H1 (cell line): ENCODE measurements around the gene PDYN. TPM values are rescaled to one million over a fixed set of nuclear protein-coding genes. Genes with fewer than 3 reads are reported as not detected.
A peak's percentile ranks its signal among the peaks of the same experiment; 100 is the strongest.

Experiments used
- CTCF ChIA-PET: fragments of 300-600 bp; sonication (Branson Sonifier 250); formaldehyde crosslinking; loops from one replicate; lab custom pipeline; 2021; ENCODE audit not compliant: partially characterized antibody; lab: Charles Lee
- POLR2A ChIA-PET: fragments of 300-600 bp; sonication (Branson Sonifier 250); formaldehyde crosslinking; loops from one replicate; lab custom pipeline; 2021; ENCODE audit warnings: inconsistent platforms; ENCODE audit not compliant: partially characterized antibody; lab: Charles Lee
- DNase-seq, 2 experiments: peaks; one replicate each; pipeline versions ENCODE4 v3.0.0 to v3.0.0-alpha.2; 2010 to 2022; ENCODE audit warnings: low spot score in 2 of 2, low read depth in 1 of 2, mixed read lengths in 1 of 2
- FAIRE-seq: peaks from 2 replicates; lab custom pipeline; 2011; peaks lifted over from hg19 to GRCh38; lab: Jason Lieb, UNC
- H2AFZ ChIP-seq: 2 replicates; pipeline ENCODE4 v1.8.1; 2012; ENCODE audit warnings: low read length, inconsistent platforms
- H2AK5ac ChIP-seq: 2 replicates; pipeline ENCODE4 v1.6.1; 2013; ENCODE audit warnings: low read depth, low read length
- H2BK120ac ChIP-seq: replicated peaks from 2 replicates; pipeline ENCODE3; 2013; ENCODE audit warnings: low read depth, low read length, inconsistent platforms
- H2BK12ac ChIP-seq: 2 replicates; pipeline ENCODE4 v1.6.1; 2013; ENCODE audit warnings: low read depth, low read length
- H2BK15ac ChIP-seq: 2 replicates; pipeline ENCODE4 v1.6.1; 2013; ENCODE audit warnings: low read length
- H2BK20ac ChIP-seq: 2 replicates; pipeline ENCODE4 v1.6.1; 2013; ENCODE audit warnings: low read length
- H2BK5ac ChIP-seq: 2 replicates; pipeline ENCODE4 v1.6.1; 2013; ENCODE audit warnings: low read depth, low read length
- H3K14ac ChIP-seq: 2 replicates; pipeline ENCODE4 v1.6.1; 2013; ENCODE audit warnings: inconsistent platforms; ENCODE audit not compliant: insufficient read length
- H3K18ac ChIP-seq: 2 replicates; pipeline ENCODE4 v1.6.1; 2013; ENCODE audit warnings: low read length; ENCODE audit errors: extremely low read depth
- H3K23ac ChIP-seq: 2 replicates; pipeline ENCODE4 v1.6.1; 2013; ENCODE audit warnings: inconsistent platforms; ENCODE audit not compliant: insufficient read length
- H3K23me2 ChIP-seq: 2 replicates; pipeline ENCODE4 v1.6.1; 2013; ENCODE audit warnings: low read depth, low read length
- H3K27ac ChIP-seq: 2 replicates; pipeline ENCODE4 v1.6.1; 2011; ENCODE audit warnings: low read depth, low read length, inconsistent platforms
- H3K27me3 ChIP-seq, 4 experiments: replicated peaks in 1 of 4; 1 replicate in 1 of 4; 2 replicates in 3 of 4; pipeline versions ENCODE4 v1.6.1 to v1.8.1; 2011 to 2013; ENCODE audit warnings: low read length in 3 of 4, mild to moderate bottlenecking in 3 of 4, inconsistent platforms in 2 of 4, mixed read lengths in 2 of 4, moderate library complexity in 1 of 4; ENCODE audit not compliant: control insufficient read depth in 3 of 4, insufficient read depth in 3 of 4; ENCODE audit errors: extremely low read depth in 1 of 4
- H3K36me3 ChIP-seq, 4 experiments: 2 replicates each; pipeline versions ENCODE4 v1.6.1 to v1.8.1; 2011 to 2013; ENCODE audit warnings: mild to moderate bottlenecking in 4 of 4, low read length in 3 of 4, moderate library complexity in 2 of 4, control low read depth in 1 of 4, inconsistent platforms in 1 of 4; ENCODE audit not compliant: insufficient read depth in 4 of 4, control insufficient read depth in 2 of 4
- H3K4ac ChIP-seq: replicated peaks from 2 replicates; pipeline ENCODE3; 2013; ENCODE audit warnings: low read length, low read depth, mixed read lengths, inconsistent platforms; ENCODE audit not compliant: insufficient read length
- H3K4me1 ChIP-seq, 4 experiments: replicated peaks in 1 of 4; 1 replicate in 1 of 4; 2 replicates in 3 of 4; pipeline versions ENCODE4 v1.6.1 to v1.8.1; 2011 to 2013; ENCODE audit warnings: low read length in 3 of 4, inconsistent platforms in 2 of 4, mixed read lengths in 1 of 4; ENCODE audit not compliant: insufficient read depth in 4 of 4, control insufficient read depth in 3 of 4
- H3K4me2 ChIP-seq, 2 experiments: 2 replicates each; pipeline versions ENCODE4 v1.6.1 to v1.8.1; 2011 to 2013; ENCODE audit warnings: low read depth in 2 of 2, low read length in 2 of 2, control low read depth in 1 of 2, inconsistent platforms in 1 of 2, mild to moderate bottlenecking in 1 of 2; ENCODE audit not compliant: insufficient read depth in 1 of 2
- H3K4me3 ChIP-seq, 4 experiments: fragments of 200-600, 300-600 bp in 1 of 4; sonication (generic), shearing (Covaris generic), sonication (Bioruptor Twin) in 1 of 4; 2 replicates each; pipeline versions ENCODE4 v1.5.1 to v1.8.1; 2011 to 2016; ENCODE audit warnings: low read length in 4 of 4, low read depth in 3 of 4, control low read depth in 2 of 4, inconsistent platforms in 2 of 4, mild to moderate bottlenecking in 2 of 4, mixed read lengths in 1 of 4, moderate library complexity in 1 of 4; ENCODE audit not compliant: insufficient read depth in 2 of 4; ENCODE audit errors: extremely low read depth in 1 of 4
- H3K56ac ChIP-seq: replicated peaks from 2 replicates; pipeline ENCODE3; 2013; ENCODE audit warnings: low read depth, mild to moderate bottlenecking, mixed read lengths, low read length, inconsistent platforms; ENCODE audit not compliant: insufficient read length
- H3K79me1 ChIP-seq: 2 replicates; pipeline ENCODE4 v1.6.1; 2013; ENCODE audit warnings: low read depth, low read length, control low read depth
- H3K79me2 ChIP-seq, 2 experiments: 2 replicates each; pipeline versions ENCODE4 v1.6.1 to v1.8.1; 2012 to 2013; ENCODE audit warnings: low read length in 2 of 2, mild to moderate bottlenecking in 2 of 2, inconsistent platforms in 1 of 2; ENCODE audit not compliant: insufficient read depth in 2 of 2, control insufficient read depth in 1 of 2
- H3K9ac ChIP-seq, 4 experiments: replicated peaks in 1 of 4; 1 replicate in 1 of 4; 2 replicates in 3 of 4; pipeline versions ENCODE4 v1.6.1 to v1.8.1; 2011 to 2013; ENCODE audit warnings: low read depth in 3 of 4, low read length in 3 of 4, control low read depth in 2 of 4, mild to moderate bottlenecking in 2 of 4, moderate library complexity in 2 of 4, inconsistent platforms in 1 of 4; ENCODE audit errors: extremely low read depth in 1 of 4
- H3K9me3 ChIP-seq, 2 experiments: 2 replicates each; pipeline versions ENCODE4 v1.6.1 to v1.8.1; 2012 to 2013; ENCODE audit warnings: mild to moderate bottlenecking in 2 of 2, moderate library complexity in 2 of 2, control low read depth in 1 of 2, inconsistent platforms in 1 of 2, low read depth in 1 of 2, low read length in 1 of 2, mixed read lengths in 1 of 2; ENCODE audit not compliant: insufficient read depth in 2 of 2
- H4K20me1 ChIP-seq, 2 experiments: replicated peaks in 1 of 2; 2 replicates each; pipeline versions ENCODE3 to v1.8.1; 2011 to 2013; ENCODE audit warnings: inconsistent platforms in 2 of 2, low read length in 2 of 2, mild to moderate bottlenecking in 1 of 2; ENCODE audit not compliant: insufficient read depth in 2 of 2, control insufficient read depth in 1 of 2
- H4K5ac ChIP-seq: 2 replicates; pipeline ENCODE4 v1.6.1; 2013; ENCODE audit warnings: low read length, low read depth, mixed read lengths, inconsistent platforms; ENCODE audit not compliant: insufficient read length
- H4K8ac ChIP-seq: 2 replicates; pipeline ENCODE4 v1.8.0; 2013; ENCODE audit warnings: mild to moderate bottlenecking, moderate library complexity, low read length, inconsistent platforms; ENCODE audit not compliant: insufficient read depth; ENCODE audit errors: extremely low read depth
- H4K91ac ChIP-seq: replicated peaks from 2 replicates; pipeline ENCODE3; 2013; ENCODE audit warnings: low read length, mixed read lengths, inconsistent platforms; ENCODE audit not compliant: insufficient read length
- BACH1 ChIP-seq: IDR thresholded peaks from 2 replicates; pipeline ENCODE4 v1.6.1; 2012; ENCODE audit warnings: low read length, improper control_type of control experiment
- BRCA1 ChIP-seq: IDR thresholded peaks from 2 replicates; pipeline ENCODE4 v1.6.1; 2012; ENCODE audit warnings: low read depth, low read length, improper control_type of control experiment
- CBX5 ChIP-seq: fragments of 300-800, 300-1000 bp; sonication (generic); IDR thresholded peaks from 2 replicates; pipeline ENCODE4 v1.7.1; 2016; ENCODE audit warnings: antibody characterized with exemption, low read length, low read depth
- CTBP2 ChIP-seq: IDR thresholded peaks from 2 replicates; pipeline ENCODE4 v1.7.0; 2011; ENCODE audit warnings: borderline replicate concordance, mild to moderate bottlenecking, moderate library complexity, mixed read lengths, low read length; ENCODE audit not compliant: insufficient read depth, insufficient read length
- FOSL1 ChIP-seq: IDR thresholded peaks from 2 replicates; pipeline ENCODE4 v1.6.1; 2011; ENCODE audit warnings: mild to moderate bottlenecking, low read depth, low read length, moderate library complexity; ENCODE audit not compliant: insufficient read depth
- GABPA ChIP-seq: IDR thresholded peaks from 2 replicates; pipeline ENCODE4 v1.6.1; 2011; ENCODE audit warnings: mild to moderate bottlenecking, low read length, moderate library complexity, borderline replicate concordance; ENCODE audit not compliant: insufficient read depth
- KDM5A ChIP-seq: fragments of 200-600 bp; IDR thresholded peaks from 2 replicates; pipeline ENCODE4 v1.7.1; 2012; ENCODE audit warnings: mild to moderate bottlenecking, low read length, inconsistent platforms, mixed read lengths
- NRF1 ChIP-seq: IDR thresholded peaks from 2 replicates; pipeline ENCODE4 v1.6.1; 2011; ENCODE audit warnings: mild to moderate bottlenecking, low read depth, low read length, improper control_type of control experiment
- PHF8 ChIP-seq: fragments of 200-600 bp; sonication (generic); conservative IDR thresholded peaks from 2 replicates; pipeline ENCODE4 v1.7.1; 2012; ENCODE audit warnings: low read depth, mild to moderate bottlenecking, inconsistent platforms, low read length, moderate library complexity
- POLR2AphosphoS5 ChIP-seq: IDR thresholded peaks from 2 replicates; pipeline ENCODE4 v1.6.1; 2011; ENCODE audit warnings: low read depth, low read length
- RAD21 ChIP-seq, 2 experiments: IDR thresholded peaks in 1 of 2; conservative IDR thresholded peaks in 1 of 2; 2 replicates each; pipeline ENCODE4 v1.6.1; 2011; ENCODE audit warnings: low read depth in 2 of 2, low read length in 2 of 2, improper control_type of control experiment in 1 of 2, inconsistent platforms in 1 of 2, mild to moderate bottlenecking in 1 of 2, moderate library complexity in 1 of 2
- RXRA ChIP-seq: IDR thresholded peaks from 2 replicates; pipeline ENCODE4 v1.6.1; 2011; ENCODE audit warnings: low read depth, mild to moderate bottlenecking, low read length, moderate library complexity; ENCODE audit not compliant: insufficient read depth
- SIX5 ChIP-seq: IDR thresholded peaks from 2 replicates; pipeline ENCODE4 v1.6.1; 2011; ENCODE audit warnings: mild to moderate bottlenecking, low read depth, low read length
- TCF12 ChIP-seq: IDR thresholded peaks from 2 replicates; pipeline ENCODE4 v1.6.1; 2011; ENCODE audit warnings: low read depth, mild to moderate bottlenecking, low read length
- YY1 ChIP-seq: IDR thresholded peaks from 2 replicates; pipeline ENCODE4 v1.6.1; 2011; ENCODE audit warnings: low read depth, mild to moderate bottlenecking, low read length
- WGBS, 2 experiments: shearing (Covaris generic) in 1 of 2; methylation state at CpG; one replicate each; pipeline versions ENCODE4 v1.1.6 to v1.1.7; 2013 to 2015; ENCODE audit warnings: low lambda C conversion rate in 2 of 2, mixed read lengths in 2 of 2, inconsistent platforms in 1 of 2, low coverage in 1 of 2, missing lambda C conversion rate in 1 of 2; ENCODE audit not compliant: insufficient replicate concordance in 2 of 2, insufficient coverage in 1 of 2, insufficient read length in 1 of 2; ENCODE audit errors: extremely low coverage in 1 of 2, missing lambda C conversion rate in 1 of 2; 5-methylcytosine and 5-hydroxymethylcytosine counted together
- polyA plus RNA-seq, 7 experiments: library from polyadenylated mRNA; depleted of rRNA in 3 of 7; stranded (reverse) in 5 of 7; unstranded in 2 of 7; fragments of >200 nt in 5 of 7; fragments of 200-250 nt in 2 of 7; gene quantifications; 1 replicate in 5 of 7; 2 replicates in 1 of 7; 4 replicates in 1 of 7; pipeline versions ENCODE4 v1.2.1 to v1.2.3, GENCODE V29; 2011 to 2013; ENCODE audit warnings: missing spikeins in 2 of 7, mixed read lengths in 2 of 7
- total RNA-seq: library from RNA; stranded (reverse); fragmentation: NEBNext Ultra II Directional; extraction: Animal tissue kit (Norgen Biotek cat#: 25700); gene quantifications from 2 replicates; pipeline ENCODE4 v1.2.1, GENCODE V29; 2021

Gene PDYN
- total and polyA plus RNA-seq, 2 of the 8 experiments (the other 6 are each of a cell fraction or from before 2014, with no cell fraction given), result 0.54 to 0.60 TPM

DNA sequence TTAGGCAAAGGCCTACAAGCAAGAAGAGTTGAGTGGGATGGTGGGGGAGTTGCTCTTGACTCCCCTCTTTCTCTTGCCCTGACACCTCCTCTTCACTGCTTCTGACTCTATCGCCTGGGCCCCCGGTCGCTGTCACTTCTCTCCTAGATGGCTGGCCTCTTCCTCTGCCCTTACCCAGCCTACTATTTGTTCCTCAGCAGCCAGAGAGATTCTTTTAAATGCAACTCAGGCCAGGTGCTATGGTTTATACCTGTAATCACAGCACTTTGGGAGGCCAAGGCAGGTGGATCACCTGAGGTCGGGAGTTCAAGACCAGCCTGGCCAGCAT, 4.3 kb upstream of the PDYN start:
- H2BK12ac ChIP-seq, result no peak overlapping the region
- H3K4me1 ChIP-seq, result peaks cover 0 to 6% (median 2%) of the 10 kb centered on the region in 4 experiments; a peak in 2 of 7 replicates
- H4K5ac ChIP-seq, result no peak overlapping the region
- no peak overlapping the region for H3K18ac ChIP-seq
- H3K79me2 ChIP-seq, result no peaks in the 10 kb centered on the region
- no peak overlapping the region for H2BK20ac ChIP-seq
- H3K79me1 ChIP-seq, result no peaks in the 10 kb centered on the region
- no peaks in the 10 kb centered on the region; the same call in 1 of the 2 replicates for H3K23me2 ChIP-seq
- no peak overlapping the region for H3K4me2 ChIP-seq
- H2BK5ac ChIP-seq, result no peak overlapping the region
- H3K9ac ChIP-seq, result no peak overlapping the region
- no peaks in the 10 kb centered on the region for H4K20me1 ChIP-seq
- no peak overlapping the region for H4K91ac ChIP-seq
- H3K56ac ChIP-seq, result no peak overlapping the region
- H3K27me3 ChIP-seq, result peaks cover 0 to 4% (median 0%) of the 10 kb centered on the region in 4 experiments; a peak in 2 of 7 replicates
- H3K27ac ChIP-seq, result no peak overlapping the region
- no peak overlapping the region for H2BK120ac ChIP-seq
- no peaks in the 10 kb centered on the region for H3K36me3 ChIP-seq
- no peak overlapping the region for H3K4me3 ChIP-seq
- H2AFZ ChIP-seq, result no peak overlapping the region
- H3K14ac ChIP-seq, result no peak overlapping the region
- ChIA-PET POLR2A (no interaction called here), CTCF (interaction anchor here (1.6 kb wide), 1 partner anchor 12 kb away, joined by 4 read pairs; no protein-coding TSS in a partner anchor)
- no peaks in the 10 kb centered on the region for H3K9me3 ChIP-seq
- DNase-seq (no peak), FAIRE-seq (no peak)
- no peak overlapping the region for H3K23ac ChIP-seq
- no peak overlapping the region for H3K4ac ChIP-seq
- 0 out of 2 replicates have a peak overlapping the region, but pooled peaks have one; percentile 6 for H4K8ac ChIP-seq
- no peak overlapping the region for H2AK5ac ChIP-seq
- no peak overlapping the region for H2BK15ac ChIP-seq
- WGBS, 2 experiments, result 84% methylated on average over 4 of the region's 4 CpGs; no CpG with 5 or more reads in 1 of the 2 experiments
- TF ChIP-seq RXRA, result no peak
- TF ChIP-seq CTBP2, result no peak
- no peak for TF ChIP-seq FOSL1
- no peak for TF ChIP-seq CBX5
- no peak for TF ChIP-seq YY1
- TF ChIP-seq GABPA, result no peak
- TF ChIP-seq PHF8, result no peak
- no peak for TF ChIP-seq KDM5A
- no peak for TF ChIP-seq SIX5
- TF ChIP-seq BACH1, result no peak
- TF ChIP-seq BRCA1, result no peak
- no peak for TF ChIP-seq POLR2AphosphoS5
- no peak for TF ChIP-seq NRF1
- TF ChIP-seq RAD21 (IDR thresholded peaks at IDR 0.05 in 1 of 2, conservative IDR thresholded peaks at IDR 0.05 in 1 of 2; ENCODE audit: low read depth in 2 of 2, low read length in 2 of 2), result no peak
- no peak for TF ChIP-seq TCF12
